Fibroblast of pulmonary artery (primary cell): ENCODE measurements around the gene CCL7.
A peak's percentile ranks its signal among the peaks of the same experiment; 100 is the strongest.
"Not testable (repeated sequence)": the region's sequence is repeated elsewhere in the genome, so short reads cannot be mapped to it uniquely, and the experiment has no call there.

Experiments used
- DNase-seq: peaks from one replicate; pipeline ENCODE4 v3.0.0-alpha.2; 2010; ENCODE audit warnings: low read depth
- H3K4me3 ChIP-seq: replicated peaks from 2 replicates; pipeline ENCODE4 v1.5.1; 2011; ENCODE audit warnings: low read depth, mild to moderate bottlenecking, control low read depth, low read length, moderate library complexity
- CTCF ChIP-seq: IDR thresholded peaks from 2 replicates; pipeline ENCODE4 v1.5.1; 2011; ENCODE audit warnings: mild to moderate bottlenecking, control low read depth, low read length, inconsistent platforms; ENCODE audit errors: missing control alignments

Gene CCL7

GRCh38 chr17:34226744-34227034 is 43.3 kb upstream of the CCL7 start:
- TF ChIP-seq CTCF = no peak
- no peak overlapping the region for H3K4me3 ChIP-seq
- no peak for DNase-seq

- not testable (repeated sequence) for H3K4me3 ChIP-seq
Measured at GRCh38 chr17:34227293-34227692, 42.7 kb upstream of the CCL7 start.

GRCh38 chr17:34227707-34228106 is 42.3 kb upstream of the CCL7 start:
- DNase-seq = no peak
- H3K4me3 ChIP-seq = no peak overlapping the region
- TF ChIP-seq CTCF = no peak

More at GRCh38 chr17:34227293-34227692, 42.7 kb upstream of the CCL7 start:
- not testable (repeated sequence) for DNase-seq

GRCh38 chr17:34228781-34229180 is 41.2 kb upstream of the CCL7 start:
- TF ChIP-seq CTCF = no peak
- no peak overlapping the region for H3K4me3 ChIP-seq
- DNase-seq = no peak

GRCh38 chr17:34230342-34230741 is 39.7 kb upstream of the CCL7 start:
- TF ChIP-seq CTCF = no peak
- no peak overlapping the region for H3K4me3 ChIP-seq
- no peak for DNase-seq

- TF ChIP-seq CTCF = no peak
- H3K4me3 ChIP-seq = no peak overlapping the region
- DNase-seq = no peak
Measured at GRCh38 chr17:34234616-34235015, 35.4 kb upstream of the CCL7 start.

GRCh38 chr17:34235389-34236028 is 34.5 kb upstream of the CCL7 start:
- TF ChIP-seq CTCF = no peak
- peak; percentile 84 for DNase-seq

More at GRCh38 chr17:34235389-34236028, 34.5 kb upstream of the CCL7 start:
- H3K4me3 ChIP-seq = no peak overlapping the region
